Embryonic facial prominence (tissue), 1 donor: ENCODE measurements around the gene LRP1B.
"Not testable (repeated sequence)": the region's sequence is repeated elsewhere in the genome, so short reads cannot be mapped to it uniquely, and the experiment has no call there.

Experiments
- DNase-seq: peaks from one replicate; pipeline ENCODE4 v3.0.0-alpha.2; 2016; ENCODE audit errors: extremely low spot score

Gene LRP1B

GRCh38 chr2:140457483-140457882 lies 1673.3 kb downstream of the LRP1B start:
- DNase-seq = no peak

GRCh38 chr2:140455315-140455714 lies 1675.5 kb downstream of the LRP1B start:
- no peak for DNase-seq

GRCh38 chr2:140454717-140455116 lies 1676.1 kb downstream of the LRP1B start:
- DNase-seq = no peak

GRCh38 chr2:140451324-140451723 lies 1679.5 kb downstream of the LRP1B start:
- DNase-seq = no peak

GRCh38 chr2:140442319-140442718 lies 1688.5 kb downstream of the LRP1B start:
- no peak for DNase-seq

GRCh38 chr2:140440815-140441214 lies 1690.0 kb downstream of the LRP1B start:
- DNase-seq = no peak

GRCh38 chr2:140436936-140437335 lies 1693.9 kb downstream of the LRP1B start:
- DNase-seq = no peak

GRCh38 chr2:140427033-140427432 lies 1703.8 kb downstream of the LRP1B start:
- not testable (repeated sequence) for DNase-seq

GRCh38 chr2:140424471-140424870 lies 1706.3 kb downstream of the LRP1B start:
- DNase-seq = no peak

GRCh38 chr2:140422759-140423158 lies 1708.1 kb downstream of the LRP1B start:
- DNase-seq = no peak

GRCh38 chr2:140417504-140417903 lies 1713.3 kb downstream of the LRP1B start:
- DNase-seq = no peak

- DNase-seq = no peak
Measured at GRCh38 chr2:140416577-140416976, 1714.2 kb downstream of the LRP1B start.

- not testable (repeated sequence) for DNase-seq
Measured at GRCh38 chr2:140415035-140415434, 1715.8 kb downstream of the LRP1B start.

- DNase-seq = no peak
Measured at GRCh38 chr2:140410695-140411094, 1720.1 kb downstream of the LRP1B start.

GRCh38 chr2:140401056-140401455 lies 1729.8 kb downstream of the LRP1B start:
- DNase-seq = no peak

- no peak for DNase-seq
Measured at GRCh38 chr2:140392824-140393223, 1738.0 kb downstream of the LRP1B start.

GRCh38 chr2:140384946-140385345 lies 1745.9 kb downstream of the LRP1B start:
- no peak for DNase-seq

GRCh38 chr2:140383781-140384180 lies 1747.0 kb downstream of the LRP1B start:
- no peak for DNase-seq

GRCh38 chr2:140376686-140377085 lies 1754.1 kb downstream of the LRP1B start:
- DNase-seq = no peak

GRCh38 chr2:140363131-140363530 lies 1767.7 kb downstream of the LRP1B start:
- no peak for DNase-seq

GRCh38 chr2:140362361-140362760 lies 1768.5 kb downstream of the LRP1B start:
- no peak for DNase-seq

GRCh38 chr2:140359056-140359771 lies 1771.6 kb downstream of the LRP1B start:
- no peak for DNase-seq

- no peak for DNase-seq
Measured at GRCh38 chr2:140356697-140357096, 1774.1 kb downstream of the LRP1B start.

GRCh38 chr2:140355511-140356090 lies 1775.2 kb downstream of the LRP1B start:
- DNase-seq = no peak
